Stomach (tissue), 4 donors: ENCODE results near the gene KCTD10.

Experiments used
- EP300 ChIP-seq: sonication (generic); formaldehyde crosslinking; IDR thresholded peaks from one replicate; pipeline ENCODE4 v1.6.1; 2017; ENCODE audit warnings: antibody characterized with exemption
- POLR2A ChIP-seq, 4 donors: fragments of 450-650 bp; IDR thresholded peaks; one replicate each; pipeline ENCODE4 v1.6.1; 2016; ENCODE audit warnings: antibody characterized with exemption in 4 of 4, control low read depth in 2 of 4, mild to moderate bottlenecking in 1 of 4, moderate library complexity in 1 of 4
- POLR2AphosphoS5 ChIP-seq, 3 donors: sonication (generic); formaldehyde crosslinking; IDR thresholded peaks; one replicate each; pipeline ENCODE4 v1.6.1; 2016; ENCODE audit warnings: antibody characterized with exemption in 3 of 3
- TF ChIP-seq, protein P1 (sequence below), 7 experiments: fragments of 450-650 bp in 4 of 7; fragments of 200-600 bp in 3 of 7; sonication (generic) in 3 of 7; IDR thresholded peaks; one replicate each; pipeline ENCODE4 v1.5.1; 2016 to 2019; ENCODE audit warnings: antibody characterized with exemption in 7 of 7, control low read depth in 2 of 7, mild to moderate bottlenecking in 1 of 7

GRCh38 chr12:109473006-109473405 lies 4.1 kb downstream of the KCTD10 start:
- no peak for TF ChIP-seq EP300
- TF ChIP-seq, protein P1, sequence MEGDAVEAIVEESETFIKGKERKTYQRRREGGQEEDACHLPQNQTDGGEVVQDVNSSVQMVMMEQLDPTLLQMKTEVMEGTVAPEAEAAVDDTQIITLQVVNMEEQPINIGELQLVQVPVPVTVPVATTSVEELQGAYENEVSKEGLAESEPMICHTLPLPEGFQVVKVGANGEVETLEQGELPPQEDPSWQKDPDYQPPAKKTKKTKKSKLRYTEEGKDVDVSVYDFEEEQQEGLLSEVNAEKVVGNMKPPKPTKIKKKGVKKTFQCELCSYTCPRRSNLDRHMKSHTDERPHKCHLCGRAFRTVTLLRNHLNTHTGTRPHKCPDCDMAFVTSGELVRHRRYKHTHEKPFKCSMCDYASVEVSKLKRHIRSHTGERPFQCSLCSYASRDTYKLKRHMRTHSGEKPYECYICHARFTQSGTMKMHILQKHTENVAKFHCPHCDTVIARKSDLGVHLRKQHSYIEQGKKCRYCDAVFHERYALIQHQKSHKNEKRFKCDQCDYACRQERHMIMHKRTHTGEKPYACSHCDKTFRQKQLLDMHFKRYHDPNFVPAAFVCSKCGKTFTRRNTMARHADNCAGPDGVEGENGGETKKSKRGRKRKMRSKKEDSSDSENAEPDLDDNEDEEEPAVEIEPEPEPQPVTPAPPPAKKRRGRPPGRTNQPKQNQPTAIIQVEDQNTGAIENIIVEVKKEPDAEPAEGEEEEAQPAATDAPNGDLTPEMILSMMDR (IDR thresholded peaks at IDR 0.05) = no peak
- TF ChIP-seq POLR2A (IDR thresholded peaks at IDR 0.05) = no peak
- no peak for TF ChIP-seq POLR2AphosphoS5 (IDR thresholded peaks at IDR 0.05)
